Breast epithelium (tissue), 3 donors: ENCODE measurements around the gene FLT4.

Experiments
- CTCF ChIP-seq, 3 donors: fragments of 450-650 bp; IDR thresholded peaks; one replicate each; pipeline ENCODE4 v1.5.1; 2016 to 2017; ENCODE audit warnings: antibody characterized with exemption in 3 of 3, mild to moderate bottlenecking in 3 of 3, moderate library complexity in 3 of 3
- POLR2A ChIP-seq: fragments of 450-650 bp; IDR thresholded peaks from one replicate; pipeline ENCODE4 v1.6.1; 2016; ENCODE audit warnings: antibody characterized with exemption, mild to moderate bottlenecking, moderate library complexity
- POLR2AphosphoS5 ChIP-seq, 3 donors: sonication (generic); formaldehyde crosslinking; IDR thresholded peaks; one replicate each; pipeline ENCODE4 v1.6.1; 2017; ENCODE audit warnings: antibody characterized with exemption in 3 of 3

GRCh38 chr5:180608572-180609310 lies 40.7 kb downstream of the FLT4 start:
- TF ChIP-seq POLR2A (no peak), CTCF (IDR thresholded peaks at IDR 0.05) (no peak), POLR2AphosphoS5 (IDR thresholded peaks at IDR 0.05) (no peak)
